Fibroblast of lung (primary cell): ENCODE results near the gene ADNP2.

ENCODE experiments used
- CTCF ChIP-seq, 2 donors: IDR thresholded peaks in 1 of 2; conservative IDR thresholded peaks in 1 of 2; 1 replicate in 1 of 2; 2 replicates in 1 of 2; pipeline ENCODE4 v1.5.1; 2011 to 2012; ENCODE audit warnings: low read length in 2 of 2, control low read depth in 1 of 2, inconsistent platforms in 1 of 2, low read depth in 1 of 2, mild to moderate bottlenecking in 1 of 2
- EZH2 ChIP-seq: IDR thresholded peaks from 2 replicates; pipeline ENCODE4 v1.5.1; 2012; ENCODE audit warnings: low read length, control low read depth, mild to moderate bottlenecking; ENCODE audit errors: missing control alignments

GRCh38 chr18:80189531-80189865 lies 80.4 kb downstream of the ADNP2 start:
- TF ChIP-seq CTCF (conservative IDR thresholded peaks at IDR 0.05 in 1 of 2, IDR thresholded peaks at IDR 0.05 in 1 of 2; ENCODE audit: low read depth in 1 of 2, low read length in 2 of 2) = no peak
- TF ChIP-seq EZH2 = no peak
